NCI-H1105 (cell line): ENCODE data around the gene BTBD16.
A peak's percentile ranks its signal among the peaks of the same experiment; 100 is the strongest.

ENCODE experiments used
- DNase-seq: peaks from one replicate; lab custom pipeline; 2025; lab: John Stamatoyannopoulos, UW

The BTBD16 gene

DNA sequence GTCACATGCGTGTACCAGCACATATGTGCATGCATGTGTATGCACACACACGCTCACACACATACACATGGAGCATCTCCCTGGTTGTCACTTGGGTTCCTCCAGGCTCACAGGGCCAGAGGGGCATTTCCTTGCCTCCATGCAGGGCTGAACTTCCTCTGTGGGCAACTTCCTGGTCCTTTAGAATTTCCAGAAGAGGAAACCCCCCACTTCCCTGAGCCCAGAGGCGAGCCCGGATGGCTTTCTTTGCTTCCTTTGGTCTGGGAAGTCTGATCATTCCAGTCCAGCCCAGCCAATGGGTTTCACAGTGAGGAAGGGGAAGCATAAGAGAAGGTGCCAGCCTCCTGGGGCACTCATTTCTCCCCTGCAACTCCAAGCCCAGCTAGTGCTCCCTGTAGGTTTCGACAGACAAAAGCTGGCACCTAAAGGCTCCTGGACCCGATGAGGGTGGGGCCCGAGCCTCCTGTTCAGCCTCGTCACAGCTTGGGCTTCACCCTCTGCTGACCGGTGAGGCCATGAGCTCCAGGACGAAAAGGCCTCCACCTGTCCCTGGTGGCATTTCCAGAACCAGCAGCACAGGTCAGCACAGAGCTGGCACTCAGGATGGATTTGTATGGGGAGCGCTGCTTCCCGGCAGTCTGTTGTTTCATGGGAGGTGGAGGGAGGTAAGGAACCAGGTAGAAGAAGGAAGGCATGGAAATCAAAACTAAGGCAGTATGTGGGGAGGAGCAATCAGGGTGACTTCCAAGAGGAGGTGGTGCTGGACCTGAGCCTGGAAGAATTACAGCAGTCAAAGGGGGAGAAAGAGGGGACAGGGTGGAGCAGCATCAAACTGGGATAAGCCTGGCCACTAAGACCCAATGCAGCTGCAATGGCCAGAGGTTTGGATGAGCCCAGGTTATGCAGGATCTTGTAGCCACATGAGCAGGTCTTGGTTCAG lies 23.7 kb downstream of the BTBD16 start:
- DNase-seq, result no peak

DNA sequence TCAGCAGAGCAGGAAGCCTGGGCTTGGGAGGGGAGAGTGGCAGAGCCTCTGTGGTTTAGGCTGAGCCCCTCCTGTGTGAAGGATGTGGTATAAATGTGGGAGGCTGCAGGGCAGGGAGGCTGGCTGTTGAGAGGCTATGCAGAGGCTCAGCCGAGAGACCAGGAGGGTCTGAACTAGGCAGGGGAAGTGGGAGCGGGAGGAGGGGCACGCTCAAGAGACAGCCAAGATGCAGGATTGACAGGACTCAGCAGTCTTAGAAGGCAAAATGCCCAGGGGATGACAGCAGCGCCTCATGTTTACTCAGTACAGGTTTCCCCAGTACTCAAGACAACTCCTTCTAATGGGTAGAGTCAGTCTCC lies 24.3 kb downstream of the BTBD16 start:
- no peak for DNase-seq

DNA sequence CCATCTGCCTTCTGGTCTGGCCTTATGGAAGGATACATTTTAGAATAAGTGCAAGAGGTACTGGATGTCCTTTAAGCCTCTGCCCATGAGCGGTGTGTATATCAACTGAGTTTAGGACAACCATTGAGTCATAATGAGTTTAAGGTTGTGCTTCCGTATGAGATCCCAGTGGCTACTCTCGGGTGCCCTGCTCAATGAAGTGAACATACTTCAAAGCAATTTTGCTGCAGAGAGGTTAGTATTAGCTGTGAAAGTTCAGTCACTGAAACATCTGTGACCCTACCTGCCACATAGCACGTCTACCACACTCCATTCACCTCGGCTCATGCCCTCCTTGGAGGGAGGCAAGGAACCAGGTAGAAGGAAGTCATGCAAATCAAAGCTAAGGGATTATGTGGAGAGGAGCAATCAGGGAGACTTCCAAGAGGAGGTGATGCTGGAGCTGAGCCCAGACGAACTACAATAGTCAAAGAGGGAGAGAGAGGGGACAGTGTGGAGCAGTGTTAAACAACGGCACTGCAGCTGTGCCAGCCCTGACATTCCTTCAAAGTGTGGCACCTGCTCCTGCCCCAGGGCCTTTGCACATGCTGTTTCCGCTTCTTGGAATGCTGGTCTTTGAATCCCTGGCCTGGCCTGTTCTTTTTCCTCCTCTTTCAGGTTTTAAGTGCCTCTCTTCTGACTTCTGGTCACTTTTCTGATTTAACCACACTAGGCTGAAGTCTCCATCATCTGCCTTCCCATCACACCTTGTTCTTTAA lies 25.4 kb downstream of the BTBD16 start:
- no peak for DNase-seq

DNA sequence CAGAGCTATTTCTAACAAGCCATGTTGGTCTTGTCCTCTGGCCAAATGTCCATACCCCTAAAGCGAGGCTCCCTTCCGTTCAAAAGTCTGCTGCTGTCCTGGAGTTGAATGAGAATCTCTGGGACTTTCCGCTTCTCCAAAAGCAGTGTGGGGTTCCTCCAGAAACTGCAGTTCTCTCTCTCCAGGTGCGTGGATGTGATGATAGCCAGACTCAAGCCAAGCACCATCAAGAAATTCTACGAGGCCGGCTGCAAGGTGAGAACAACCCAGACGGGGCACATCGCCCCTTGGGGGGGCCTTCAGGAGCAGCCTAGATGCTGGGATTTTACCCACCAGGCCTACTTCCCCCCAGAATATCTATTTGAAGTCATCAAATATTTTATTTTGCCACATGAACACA lies 26.5 kb downstream of the BTBD16 start:
- no peak for DNase-seq

DNA sequence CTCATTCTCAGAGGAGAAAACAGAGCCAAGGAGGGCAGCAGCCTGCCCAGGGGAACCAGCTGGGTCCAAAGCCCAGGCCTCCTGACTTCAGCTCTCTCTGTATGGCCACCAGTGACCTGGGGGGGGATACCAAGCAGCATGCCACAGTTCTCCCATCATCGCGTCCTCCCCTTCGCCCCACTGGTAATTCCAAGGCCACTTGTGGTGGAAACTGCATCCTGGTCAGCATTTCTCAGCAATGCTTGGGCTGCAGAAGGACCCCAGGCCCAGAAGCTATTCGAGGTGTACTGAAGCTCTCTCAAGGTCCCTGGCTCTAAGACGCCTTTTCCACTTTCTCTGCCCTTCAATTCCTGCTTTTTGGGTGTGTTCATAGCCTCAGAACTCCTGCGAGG lies 27.1 kb downstream of the BTBD16 start:
- no peak for DNase-seq

DNA sequence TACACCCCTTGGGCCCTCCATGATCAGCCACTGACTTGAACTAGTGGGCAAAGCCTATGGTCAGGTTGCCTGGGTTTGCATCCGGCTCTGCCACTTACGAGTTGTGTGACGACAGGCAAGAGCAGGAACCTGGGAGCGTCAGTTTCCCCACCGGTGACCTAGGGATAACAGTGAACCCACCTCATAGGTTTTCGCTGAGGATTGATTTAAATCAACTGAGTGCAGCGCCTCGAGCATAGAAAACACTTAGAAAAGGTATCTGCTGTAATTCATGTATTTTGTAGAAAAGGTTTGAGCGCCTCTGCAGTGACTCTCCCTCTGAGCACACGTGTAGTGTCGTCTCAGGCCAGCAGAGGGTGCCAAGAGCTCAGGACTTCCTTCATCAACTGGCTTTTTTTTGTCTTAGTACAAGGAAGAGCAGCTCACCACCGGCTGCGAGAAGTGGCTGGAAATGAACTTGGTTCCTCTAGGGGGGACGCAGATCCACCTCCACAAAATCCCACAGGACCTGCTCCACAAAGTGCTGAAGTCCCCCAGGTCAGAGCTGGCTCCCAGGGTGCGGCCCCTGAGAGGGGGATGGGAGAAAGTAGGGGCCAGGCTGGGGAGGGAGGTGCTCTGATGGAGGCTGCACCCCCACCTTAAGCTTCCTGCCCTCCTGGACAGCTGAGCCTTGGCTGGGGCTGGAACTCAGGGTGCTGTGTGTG lies 27.7 kb downstream of the BTBD16 start:
- peak; percentile 39 for DNase-seq

DNA sequence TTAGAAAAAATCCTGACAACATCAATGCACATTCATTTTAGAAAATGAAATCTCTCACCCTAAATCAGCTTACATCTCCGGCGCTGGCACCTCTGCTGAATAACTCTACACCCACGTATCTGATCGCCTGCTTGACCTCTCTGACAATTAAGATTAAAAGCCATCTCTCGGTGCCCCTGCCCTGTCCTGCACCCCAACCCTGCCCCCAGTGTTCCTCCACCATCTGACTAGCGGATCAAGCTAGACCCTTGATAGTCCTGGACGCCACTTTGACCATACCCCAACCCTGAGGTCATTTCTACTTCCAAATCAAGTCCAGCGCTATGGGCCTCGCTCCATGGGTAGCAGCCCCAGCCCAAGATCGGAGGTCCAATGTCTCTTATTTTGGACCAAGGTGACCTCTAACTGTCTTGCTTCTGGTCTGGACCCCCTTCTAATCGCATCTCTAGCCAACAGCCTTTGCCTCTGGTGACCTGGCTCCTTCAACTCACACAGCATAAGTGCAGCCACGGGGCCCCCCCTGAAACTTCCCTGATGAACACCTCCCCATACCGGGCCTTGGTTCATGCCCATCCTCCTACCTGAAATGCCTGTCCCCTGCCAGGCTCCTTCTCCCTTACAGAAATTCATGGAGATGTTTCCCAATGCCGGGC lies 28.5 kb downstream of the BTBD16 start:
- no peak for DNase-seq

DNA sequence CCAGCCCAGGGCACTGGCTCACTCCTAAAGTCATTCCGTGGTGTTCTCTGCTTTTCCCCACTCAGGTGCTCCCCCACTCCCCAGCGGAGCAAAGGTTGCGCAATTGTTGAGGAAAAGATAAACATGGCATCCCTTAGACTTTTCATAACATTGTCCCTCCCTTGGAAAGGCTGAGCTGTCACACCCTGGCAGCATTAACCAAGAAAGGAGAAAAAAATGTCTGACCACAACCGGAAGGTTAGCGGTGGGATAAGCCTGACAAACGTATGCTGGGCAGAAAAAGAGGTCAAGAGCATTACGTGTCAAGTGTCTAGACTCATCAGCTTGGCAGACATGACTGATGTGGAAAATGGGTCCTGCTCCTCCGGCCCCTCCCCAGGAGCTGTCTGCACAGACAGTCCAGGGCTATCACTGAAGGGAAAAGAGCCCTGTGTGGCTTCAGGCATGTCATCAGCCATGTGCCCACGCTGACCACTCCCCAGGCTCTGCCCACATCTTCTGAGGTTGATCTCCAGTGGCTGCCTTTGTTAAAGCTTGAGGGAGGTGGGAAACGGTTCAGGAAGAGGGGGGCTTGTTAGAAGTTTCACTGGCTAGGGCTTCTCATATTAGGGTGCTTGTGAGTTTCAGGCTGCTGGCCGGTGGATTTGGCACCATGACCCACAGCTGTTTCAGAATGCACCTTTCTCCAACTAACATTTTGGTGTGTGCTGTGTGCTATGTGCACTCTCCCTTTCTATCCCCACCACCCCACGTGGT lies 30.1 kb downstream of the BTBD16 start:
- DNase-seq, result no peak

DNA sequence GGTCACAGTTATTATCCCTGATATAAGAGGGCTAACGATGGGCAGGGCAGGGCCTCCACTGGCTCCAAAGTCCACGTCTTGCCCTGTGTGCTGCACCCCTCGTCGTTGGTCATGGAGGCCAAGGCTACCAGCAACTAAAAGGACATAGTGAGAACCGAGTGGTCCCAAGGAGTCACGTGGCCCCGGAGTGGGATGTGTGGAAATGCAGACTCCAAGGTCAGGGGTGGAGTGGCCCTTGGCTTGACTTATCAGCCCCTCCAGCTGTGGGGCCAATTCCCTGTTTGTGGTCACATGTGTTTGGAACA lies 30.7 kb downstream of the BTBD16 start:
- DNase-seq, result no peak

DNA sequence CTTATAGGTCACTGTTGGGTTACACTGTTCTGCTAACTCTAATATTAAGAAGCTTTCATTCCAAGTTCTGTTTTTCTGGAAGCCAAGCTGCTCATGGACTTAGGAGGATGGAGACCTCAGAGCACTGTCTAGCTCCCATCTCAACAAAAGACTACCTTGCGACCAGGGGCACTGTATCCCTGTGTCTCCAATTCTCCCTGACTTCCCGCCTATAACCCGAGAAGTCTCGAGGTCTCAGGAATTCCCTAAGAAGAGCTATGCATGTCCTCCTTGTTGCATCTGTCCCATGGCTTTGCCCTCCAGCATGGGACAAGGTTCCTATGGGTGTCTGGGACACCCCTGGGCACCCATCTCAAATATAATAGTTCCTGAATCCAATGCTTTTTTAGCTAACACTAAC lies 31.2 kb downstream of the BTBD16 start:
- DNase-seq, result no peak

DNA sequence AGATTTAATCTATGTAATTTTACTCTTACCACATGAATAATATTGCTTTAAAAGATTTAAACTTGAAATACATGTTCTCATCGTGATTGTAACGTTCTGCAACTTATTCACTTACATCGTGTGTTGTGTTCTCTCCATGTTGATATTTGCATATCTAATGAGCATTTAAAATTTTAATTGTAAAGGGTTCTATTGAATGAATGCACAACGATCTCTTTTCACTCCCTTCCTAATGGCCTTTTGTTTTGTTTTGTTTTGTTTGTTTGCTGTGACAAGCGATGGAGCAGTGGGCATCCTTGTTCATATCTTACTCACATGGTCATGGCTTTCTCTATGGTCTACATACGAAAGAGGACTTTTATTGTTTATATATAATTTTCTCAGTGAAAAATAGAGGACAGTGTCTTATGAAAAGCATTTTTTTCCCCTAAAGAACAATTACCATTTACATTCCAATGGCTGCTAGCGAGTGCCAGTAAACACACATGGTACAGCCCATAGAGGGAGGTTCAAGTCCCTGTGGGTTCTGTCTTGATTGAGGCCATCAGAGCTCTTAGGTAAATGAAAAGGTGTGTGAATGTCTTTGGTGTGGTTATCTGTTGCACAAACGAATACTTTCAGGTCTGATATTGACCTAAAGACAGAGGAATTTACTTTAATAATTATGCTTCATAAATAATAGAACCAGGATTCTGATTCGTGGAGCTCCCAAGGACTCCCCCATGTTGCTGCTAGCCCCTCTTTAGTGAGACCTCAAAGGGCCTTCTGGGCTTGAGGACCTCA lies 32.4 kb downstream of the BTBD16 start:
- no peak for DNase-seq

DNA sequence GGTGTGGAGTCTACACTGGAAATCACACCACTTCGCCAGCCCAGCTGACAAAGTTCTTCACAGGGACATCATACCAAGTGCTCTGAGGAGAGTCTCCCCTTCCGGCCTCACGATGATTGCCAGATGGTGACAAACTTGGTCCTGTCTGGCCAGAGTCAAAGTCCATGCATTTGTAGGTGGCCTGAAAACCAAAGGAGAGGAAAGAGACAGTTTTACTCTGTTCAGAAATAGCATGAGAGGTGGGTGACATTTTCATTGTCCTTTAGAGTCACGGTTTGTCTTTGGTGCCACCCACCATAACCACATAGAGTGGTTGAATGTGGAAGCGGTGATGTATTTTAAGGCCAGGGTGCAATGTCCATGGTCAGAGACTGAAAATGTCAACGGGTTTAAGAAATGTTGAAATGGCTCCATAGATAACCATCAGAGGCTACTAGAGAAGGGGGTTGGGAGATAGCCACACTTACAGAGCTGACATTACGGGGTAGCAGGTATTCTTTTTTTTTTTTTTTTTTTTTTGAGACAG lies 33.0 kb downstream of the BTBD16 start:
- no peak for DNase-seq

DNA sequence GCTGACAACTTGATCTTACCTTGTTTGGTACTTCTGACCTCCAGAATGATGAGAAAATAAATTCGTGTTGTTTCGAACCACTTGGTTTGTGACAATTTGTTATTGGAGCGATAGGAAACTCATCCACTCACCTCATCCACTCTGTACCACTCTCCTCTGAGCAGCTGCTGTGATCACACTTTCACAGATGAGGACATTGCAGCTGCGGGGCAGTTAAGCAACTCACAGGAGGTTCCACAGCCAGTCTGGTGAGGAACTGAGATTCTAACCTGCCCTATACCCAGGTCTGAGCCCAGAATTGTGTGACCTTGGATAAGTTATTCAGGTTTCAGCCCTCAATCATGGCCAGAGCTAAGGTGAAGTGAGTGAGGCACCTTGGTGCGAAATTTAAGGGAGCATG lies 35.2 kb downstream of the BTBD16 start:
- no peak for DNase-seq

DNA sequence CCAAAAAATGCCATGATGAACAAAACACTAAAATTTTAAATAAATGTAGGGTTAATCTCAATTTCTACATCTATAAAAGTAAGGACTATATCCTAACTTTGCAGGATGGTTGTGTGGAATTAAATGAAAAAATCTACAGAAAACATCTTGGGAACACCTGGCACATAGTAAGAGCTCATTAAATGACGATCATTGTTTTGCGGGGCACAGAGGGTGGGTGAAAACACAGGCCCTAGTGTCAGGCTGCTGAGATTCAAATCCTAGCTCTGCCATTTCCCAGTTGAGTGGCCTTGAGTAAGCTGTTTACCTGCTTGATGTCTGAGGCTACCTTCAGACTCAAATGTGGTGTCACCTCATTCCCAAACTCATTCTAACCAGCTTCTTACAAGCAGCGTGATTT lies 35.6 kb downstream of the BTBD16 start:
- DNase-seq, result no peak

DNA sequence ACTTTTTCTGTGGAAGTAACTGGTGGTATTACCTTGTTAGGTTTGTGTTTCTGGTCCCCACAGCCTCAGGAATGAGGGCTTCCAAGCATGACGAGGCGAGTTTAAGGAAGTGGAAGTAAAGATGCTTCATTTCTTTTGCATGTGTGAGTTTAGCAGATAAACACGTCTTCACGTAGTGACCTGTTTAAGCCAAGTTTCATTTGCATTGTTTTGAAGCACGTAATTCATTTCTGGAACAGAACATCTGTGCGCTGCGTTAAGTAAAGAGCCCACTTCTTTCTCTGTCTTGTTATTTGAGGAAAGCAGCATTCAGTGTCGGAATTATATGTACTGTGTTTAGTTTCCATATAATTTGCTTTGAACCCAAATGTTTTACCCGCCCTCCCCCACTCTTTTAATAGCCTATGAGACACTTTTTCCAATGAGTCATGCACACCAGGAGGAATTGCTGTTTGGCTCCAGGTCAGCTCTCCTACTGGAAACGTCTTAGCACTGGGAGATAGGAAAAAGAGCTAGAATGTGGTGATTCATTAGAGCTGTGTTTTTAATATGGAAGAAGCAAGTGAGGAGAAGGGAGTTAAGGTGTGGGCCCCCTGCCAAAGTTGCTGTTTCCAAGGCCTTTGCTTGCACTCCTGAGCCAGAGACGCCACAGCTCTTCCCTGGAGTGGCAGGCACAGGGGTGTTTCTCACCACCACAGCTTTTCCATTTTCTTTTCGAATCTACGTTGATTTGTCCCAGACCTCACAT lies 36.7 kb downstream of the BTBD16 start:
- no peak for DNase-seq

DNA sequence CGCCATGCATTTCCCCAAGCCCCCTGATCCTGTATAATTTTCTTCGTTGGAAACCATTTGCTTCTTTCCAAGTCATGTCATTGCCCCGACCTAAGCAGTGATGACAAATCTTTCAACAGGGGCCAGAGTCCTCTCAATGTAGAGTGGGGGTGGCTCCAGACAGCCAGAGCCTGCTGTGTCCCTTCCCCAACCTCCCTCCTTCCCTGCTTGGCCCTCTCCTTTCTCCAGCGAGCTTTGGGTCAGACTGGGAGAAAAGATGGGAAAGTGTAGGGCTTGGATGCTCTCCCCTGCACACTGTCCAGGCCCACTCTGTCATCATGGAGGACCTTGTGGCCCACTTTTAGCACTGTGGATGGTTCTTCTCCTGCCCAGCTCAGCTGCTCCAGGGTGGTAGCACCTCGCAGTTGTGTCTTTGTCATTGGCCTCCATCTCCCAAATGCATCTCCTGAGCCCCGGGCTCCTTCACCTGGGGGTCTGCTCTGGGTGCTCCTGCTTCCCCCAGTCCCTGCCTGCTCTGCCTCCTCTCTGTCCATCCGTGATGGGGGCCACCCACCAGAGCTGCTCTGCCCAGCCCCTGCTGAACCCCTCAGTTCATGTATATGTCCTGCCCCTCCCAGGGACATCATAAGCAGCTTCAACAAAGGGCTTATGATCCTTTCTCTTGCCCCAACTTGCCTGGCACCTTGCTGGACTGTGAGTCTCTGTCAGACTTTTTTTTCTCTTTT lies 37.5 kb downstream of the BTBD16 start:
- no peak for DNase-seq

DNA sequence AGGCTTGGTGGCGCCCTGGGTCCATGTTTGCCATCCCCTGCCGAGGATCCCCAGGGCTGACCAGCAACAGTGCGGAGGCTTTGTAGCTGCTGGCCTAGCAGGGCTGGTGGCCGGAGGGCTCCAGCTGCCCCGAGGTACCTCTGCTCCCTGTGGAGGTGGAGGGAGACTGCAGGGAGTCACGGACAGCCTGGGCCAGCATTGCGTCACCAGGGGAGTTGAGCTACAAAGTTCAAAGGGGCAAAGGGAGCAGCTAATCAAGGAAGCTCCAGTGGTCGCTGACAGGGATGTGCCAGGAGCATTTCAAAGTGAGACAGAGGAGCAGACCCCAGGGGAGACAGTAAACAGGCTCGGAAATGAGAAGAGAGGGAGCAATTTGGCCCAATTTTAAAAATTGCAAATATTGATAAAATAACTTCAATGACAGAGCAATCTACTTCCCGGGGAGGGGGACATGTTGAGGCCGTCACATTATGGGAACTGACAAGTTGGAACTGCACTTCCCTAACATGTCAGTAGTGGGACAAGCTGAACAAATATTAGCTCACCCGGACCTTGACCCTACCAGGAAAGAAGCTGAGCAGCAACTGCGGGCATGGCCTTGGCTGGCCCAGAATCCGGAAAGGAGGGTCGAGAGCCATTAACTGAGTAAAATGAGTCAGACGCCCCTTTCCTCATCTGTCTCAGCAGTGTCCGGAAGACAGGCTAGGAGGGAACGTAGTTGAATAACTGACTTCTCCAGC lies 39.4 kb downstream of the BTBD16 start:
- DNase-seq, result no peak

DNA sequence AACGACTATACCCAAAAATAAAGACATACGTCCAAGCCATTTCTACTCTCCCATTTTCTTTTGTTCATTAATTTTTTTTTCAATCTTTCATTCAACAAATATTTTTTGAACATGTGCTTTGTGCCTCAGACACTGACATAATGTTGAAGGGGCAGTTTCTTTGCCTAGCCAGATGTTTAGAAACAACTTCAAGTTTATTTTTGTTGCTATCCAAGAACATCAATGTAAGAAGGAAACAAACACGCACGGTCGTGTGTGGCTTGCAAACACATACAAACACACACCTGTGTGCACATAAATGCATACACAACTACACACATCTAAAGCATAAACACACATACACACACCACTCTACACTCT lies 39.9 kb downstream of the BTBD16 start:
- no peak for DNase-seq

DNA sequence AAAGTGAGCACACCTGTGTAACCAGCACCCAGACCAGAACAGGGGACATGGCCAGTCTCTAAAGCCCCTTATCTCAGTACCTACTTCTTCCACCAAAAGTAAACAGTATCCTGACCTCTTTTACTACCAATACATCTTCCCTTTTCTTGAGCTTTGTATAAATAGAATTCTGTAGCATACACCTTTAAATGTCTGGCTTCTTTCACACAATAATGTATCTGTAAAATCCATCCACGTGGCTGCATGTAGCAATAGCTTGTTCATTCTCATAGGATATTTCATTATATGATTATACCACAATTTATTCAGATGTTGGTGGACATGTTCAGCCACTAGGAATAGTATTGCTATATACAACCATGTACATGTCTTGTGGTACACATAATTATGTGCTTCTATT lies 40.6 kb downstream of the BTBD16 start:
- no peak for DNase-seq
